Spleen (tissue), 11 donors: ENCODE results near the gene ESYT1. TPM values are rescaled to one million over a fixed set of nuclear protein-coding genes. Genes with fewer than 3 reads are reported as not detected.

ENCODE experiments used
- DNase-seq: peaks from one replicate; pipeline ENCODE4 v3.0.0-alpha.2; 2020
- H3K27ac ChIP-seq, 8 donors: fragments of 200-600 bp; sonication (generic) in 7 of 8; 1 replicate in 4 of 8; 2 replicates in 4 of 8; pipeline versions ENCODE4 v1.5.0 to v1.8.0; 2016 to 2021; ENCODE audit warnings: inconsistent platforms in 4 of 8, mild to moderate bottlenecking in 4 of 8, moderate library complexity in 1 of 8
- H3K27me3 ChIP-seq, 7 donors: fragments of 200-600 bp; sonication (generic) in 6 of 7; replicated peaks in 1 of 7; 1 replicate in 4 of 7; 2 replicates in 3 of 7; pipeline versions ENCODE4 v1.5.0 to v1.8.0; 2016 to 2021; ENCODE audit warnings: inconsistent platforms in 3 of 7, mild to moderate bottlenecking in 1 of 7
- H3K36me3 ChIP-seq, 6 donors: fragments of 200-600 bp; sonication (generic) in 5 of 6; 1 replicate in 4 of 6; 2 replicates in 2 of 6; pipeline versions ENCODE4 v1.5.0 to v1.8.0; 2016 to 2021; ENCODE audit warnings: inconsistent platforms in 2 of 6
- H3K4me1 ChIP-seq, 6 donors: fragments of 200-600 bp; sonication (generic) in 5 of 6; 1 replicate in 3 of 6; 2 replicates in 3 of 6; pipeline versions ENCODE4 v1.5.0 to v1.8.0; 2016 to 2021; ENCODE audit warnings: inconsistent platforms in 3 of 6
- H3K4me3 ChIP-seq, 8 donors: fragments of 200-600 bp; sonication (generic) in 7 of 8; 1 replicate in 4 of 8; 2 replicates in 4 of 8; pipeline versions ENCODE4 v1.5.0 to v1.8.0; 2016 to 2021; ENCODE audit warnings: inconsistent platforms in 4 of 8, mild to moderate bottlenecking in 4 of 8, moderate library complexity in 2 of 8
- H3K9me3 ChIP-seq, 8 donors: fragments of 200-600 bp; sonication (generic) in 7 of 8; 1 replicate in 4 of 8; 2 replicates in 4 of 8; pipeline versions ENCODE4 v1.5.0 to v1.8.0; 2016 to 2021; ENCODE audit warnings: inconsistent platforms in 4 of 8
- POLR2A ChIP-seq, 3 donors: fragments of 450-650 bp; IDR thresholded peaks; one replicate each; pipeline ENCODE4 v1.5.1; 2017; ENCODE audit warnings: antibody characterized with exemption in 3 of 3, mild to moderate bottlenecking in 1 of 3
- POLR2AphosphoS5 ChIP-seq, 3 donors: sonication (generic); formaldehyde crosslinking; IDR thresholded peaks; one replicate each; pipeline ENCODE4 v1.5.1; 2017; ENCODE audit warnings: antibody characterized with exemption in 3 of 3
- WGBS, 5 donors: extraction: QIAGEN DNeasy Blood & Tissue Kit in 3 of 5; methylation state at CpG; one replicate each; pipeline versions ENCODE4 v1.1.5 to v1.1.7; 2013 to 2018; 5-methylcytosine and 5-hydroxymethylcytosine counted together
- intact Hi-C: fragments of 100-400 bp; cut with DNase I; formaldehyde crosslinking; loops from one replicate; pipeline ENCODE4 v1.15.0; 2023; ENCODE audit warnings: low total_unique reads
- polyA plus RNA-seq, 3 donors: library from polyadenylated mRNA; stranded (reverse); fragments of 200-250 nt; gene quantifications; one replicate each; pipeline ENCODE4 v1.2.1, GENCODE V29; 2013
- total RNA-seq, 7 donors: library from RNA; depleted of rRNA in 3 of 7; stranded (reverse); fragments of >200 nt in 3 of 7; fragmentation: NEBNext Ultra II Directional in 4 of 7; extraction: Animal tissue kit (Norgen Biotek cat#: 25700) in 4 of 7; gene quantifications; one replicate each; pipeline versions ENCODE4 v1.1.0 to v1.2.1, GENCODE V29; 2016 to 2021
- TF ChIP-seq, protein P1 (sequence below), 11 experiments: fragments of 200-600 bp in 7 of 11; fragments of 450-650 bp in 4 of 11; sonication (generic) in 4 of 11; IDR thresholded peaks in 8 of 11; conservative IDR thresholded peaks in 3 of 11; 1 replicate in 7 of 11; 2 replicates in 4 of 11; pipeline versions ENCODE4 v1.4.0 to v1.8.0; 2016 to 2021; ENCODE audit warnings: antibody characterized with exemption in 11 of 11, inconsistent platforms in 4 of 11, mild to moderate bottlenecking in 1 of 11
- donor health status: healthy with polysubstance abuse.
- donor health status: DM: no; HTN: no; CAD: no; lungs with moderate emphysema.
- donor health status: DM: no; HTN: no; CAD: no.
- donor health status: Bipolar disorder and iron deficiency.
- donor health status: healthy.
- donor health status: DM: no; HTN: no; CAD: no.
- donor health status: DM: yes; HTN: yes; CAD: no.

ESYT1 gene
- total and polyA plus RNA-seq, 10 donors = 20.2 to 112 (median 103) TPM

DNA sequence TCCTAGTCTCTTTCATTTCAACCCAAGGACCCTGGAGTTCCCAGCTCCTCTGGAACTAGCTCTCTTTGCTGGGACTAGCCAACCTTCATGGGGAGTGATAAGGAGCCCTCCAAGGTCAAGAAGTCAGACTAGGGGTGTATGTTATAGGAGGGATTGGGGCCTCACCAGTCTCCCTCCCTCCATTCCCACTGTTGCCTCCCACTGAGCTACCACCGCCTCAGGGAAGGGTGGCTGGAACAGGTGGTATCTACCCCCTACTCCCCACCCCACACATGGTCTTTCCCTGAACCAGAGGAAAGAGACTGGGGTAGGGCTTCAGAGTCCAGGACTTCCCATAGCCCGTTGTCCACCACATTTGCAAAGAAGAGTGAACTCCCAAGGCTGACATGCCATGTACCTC is 45.7 kb upstream of the ESYT1 start:
- DNase-seq = no peak
- Histone ChIP-seq H3K27me3 (peaks cover 0 to 42% (median 15%) of the 10 kb centered on the region in 7 donors), H3K4me3 (no peak overlapping the region), H3K36me3 (no peaks in the 10 kb centered on the region), H3K4me1 (peaks cover 2 to 27% (median 20%) of the 10 kb centered on the region in 6 donors), H3K9me3 (no peaks in the 10 kb centered on the region), H3K27ac (no peak overlapping the region)
- intact Hi-C loops = no loop called here
- 71 to 90% (median 82%) methylated on average over 2 of the region's 2 CpGs for WGBS, 5 donors
- TF ChIP-seq POLR2A (IDR thresholded peaks at IDR 0.05) (no peak), POLR2AphosphoS5 (IDR thresholded peaks at IDR 0.05) (no peak)
- TF ChIP-seq, protein P1, sequence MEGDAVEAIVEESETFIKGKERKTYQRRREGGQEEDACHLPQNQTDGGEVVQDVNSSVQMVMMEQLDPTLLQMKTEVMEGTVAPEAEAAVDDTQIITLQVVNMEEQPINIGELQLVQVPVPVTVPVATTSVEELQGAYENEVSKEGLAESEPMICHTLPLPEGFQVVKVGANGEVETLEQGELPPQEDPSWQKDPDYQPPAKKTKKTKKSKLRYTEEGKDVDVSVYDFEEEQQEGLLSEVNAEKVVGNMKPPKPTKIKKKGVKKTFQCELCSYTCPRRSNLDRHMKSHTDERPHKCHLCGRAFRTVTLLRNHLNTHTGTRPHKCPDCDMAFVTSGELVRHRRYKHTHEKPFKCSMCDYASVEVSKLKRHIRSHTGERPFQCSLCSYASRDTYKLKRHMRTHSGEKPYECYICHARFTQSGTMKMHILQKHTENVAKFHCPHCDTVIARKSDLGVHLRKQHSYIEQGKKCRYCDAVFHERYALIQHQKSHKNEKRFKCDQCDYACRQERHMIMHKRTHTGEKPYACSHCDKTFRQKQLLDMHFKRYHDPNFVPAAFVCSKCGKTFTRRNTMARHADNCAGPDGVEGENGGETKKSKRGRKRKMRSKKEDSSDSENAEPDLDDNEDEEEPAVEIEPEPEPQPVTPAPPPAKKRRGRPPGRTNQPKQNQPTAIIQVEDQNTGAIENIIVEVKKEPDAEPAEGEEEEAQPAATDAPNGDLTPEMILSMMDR (IDR thresholded peaks at IDR 0.05 in 8 of 11, conservative IDR thresholded peaks at IDR 0.05 in 3 of 11) = no peak

DNA sequence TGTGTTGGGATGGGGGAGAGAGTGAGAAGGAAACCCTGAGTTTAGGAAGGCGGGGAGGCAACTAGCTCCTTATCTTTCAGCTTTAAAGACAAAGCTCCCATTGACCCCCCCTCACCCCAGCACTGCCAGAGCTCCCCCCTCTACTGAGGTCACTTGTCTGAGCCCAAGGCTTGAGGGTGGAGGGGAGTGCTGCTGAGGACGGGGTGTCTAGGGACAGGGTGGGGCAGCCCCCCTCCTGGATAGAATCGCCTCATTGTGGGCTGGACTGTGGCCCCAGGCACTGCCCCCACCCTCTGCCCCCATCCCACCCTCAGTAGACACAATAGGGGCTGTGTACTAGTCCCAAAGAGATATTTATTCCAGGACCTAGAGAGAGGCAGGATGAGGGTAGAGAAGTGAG is 45.1 kb upstream of the ESYT1 start:
- intact Hi-C loops = no loop called here
- H3K27ac ChIP-seq = no peak overlapping the region

DNA sequence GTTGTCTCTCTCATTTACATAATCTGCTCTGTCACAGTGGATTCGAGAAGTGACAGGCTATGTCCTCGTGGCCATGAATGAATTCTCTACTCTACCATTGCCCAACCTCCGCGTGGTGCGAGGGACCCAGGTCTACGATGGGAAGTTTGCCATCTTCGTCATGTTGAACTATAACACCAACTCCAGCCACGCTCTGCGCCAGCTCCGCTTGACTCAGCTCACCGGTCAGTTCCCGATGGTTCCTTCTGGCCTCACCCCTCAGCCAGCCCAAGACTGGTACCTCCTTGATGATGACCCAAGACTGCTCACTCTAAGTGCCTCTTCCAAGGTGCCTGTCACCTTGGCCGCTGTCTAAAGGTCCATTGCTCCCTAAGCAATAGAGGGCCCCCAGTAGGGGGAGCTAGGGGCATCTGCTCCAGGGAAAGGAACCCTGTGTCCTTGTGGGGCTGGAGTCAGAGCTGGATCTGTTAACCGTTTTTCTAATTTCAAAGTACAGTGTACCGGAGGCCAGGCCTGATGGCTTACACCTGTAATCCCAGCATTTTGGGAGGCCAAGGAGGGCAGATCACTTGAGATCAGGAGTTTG is 43.0 kb upstream of the ESYT1 start:
- intact Hi-C loops = no loop called here
- H3K27me3 ChIP-seq = peaks cover 0 to 30% (median 12%) of the 10 kb centered on the region in 7 donors
- H3K9me3 ChIP-seq = no peaks in the 10 kb centered on the region
- H3K27ac ChIP-seq = no peak overlapping the region
- 84 to 88% (median 86%) methylated on average over 15 of the region's 15 CpGs for WGBS, 5 donors
- no peak for TF ChIP-seq POLR2A (IDR thresholded peaks at IDR 0.05)
- TF ChIP-seq, protein P1 (IDR thresholded peaks at IDR 0.05 in 8 of 11, conservative IDR thresholded peaks at IDR 0.05 in 3 of 11) = peak in 4 of 11 experiments; percentile 10 to 34 (median 18)
- H3K4me3 ChIP-seq = no peak overlapping the region
- no peaks in the 10 kb centered on the region for H3K36me3 ChIP-seq
- H3K4me1 ChIP-seq = peaks cover 2 to 9% (median 7%) of the 10 kb centered on the region in 6 donors
- no peak for DNase-seq

More for the DNA sequence above, 45.1 kb upstream of the ESYT1 start:
- peaks cover 2 to 27% (median 20%) of the 10 kb centered on the region in 6 donors for H3K4me1 ChIP-seq
- TF ChIP-seq, protein P1 (IDR thresholded peaks at IDR 0.05 in 8 of 11, conservative IDR thresholded peaks at IDR 0.05 in 3 of 11) = no peak
- TF ChIP-seq POLR2A (IDR thresholded peaks at IDR 0.05) = no peak
- no peak for TF ChIP-seq POLR2AphosphoS5 (IDR thresholded peaks at IDR 0.05)
- H3K36me3 ChIP-seq = no peaks in the 10 kb centered on the region
- H3K9me3 ChIP-seq = no peaks in the 10 kb centered on the region
- WGBS, 5 donors = 59 to 81% (median 75%) methylated on average over 3 of the region's 3 CpGs
- peaks cover 0 to 42% (median 15%) of the 10 kb centered on the region in 7 donors for H3K27me3 ChIP-seq
- no peak for DNase-seq
- no peak overlapping the region for H3K4me3 ChIP-seq

DNA sequence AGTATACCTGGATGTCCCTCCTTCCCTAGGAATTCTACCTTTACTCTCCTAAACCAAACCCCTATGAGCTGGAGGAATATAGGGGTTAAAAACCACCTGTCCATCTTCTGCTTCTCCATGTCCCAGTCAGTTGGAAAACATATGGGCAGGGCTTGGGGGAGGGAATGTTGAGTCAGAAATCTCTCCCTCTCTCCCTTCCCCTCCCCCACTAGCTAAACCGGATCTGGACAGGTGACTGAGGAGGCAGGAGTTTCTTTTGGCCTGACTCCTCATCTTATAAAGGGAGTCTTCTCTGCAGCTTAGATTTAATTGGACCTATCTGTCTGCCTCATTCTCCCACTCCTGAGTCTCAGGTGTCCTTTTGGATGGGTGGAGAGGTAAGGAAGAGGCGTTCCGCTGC is 42.0 kb upstream of the ESYT1 start:
- DNase-seq = no peak
- peaks cover 0 to 20% (median 1%) of the 10 kb centered on the region in 7 donors for H3K27me3 ChIP-seq
- intact Hi-C loops = no loop called here
- H3K36me3 ChIP-seq = no peaks in the 10 kb centered on the region
- TF ChIP-seq POLR2A (IDR thresholded peaks at IDR 0.05) (no peak), POLR2AphosphoS5 (IDR thresholded peaks at IDR 0.05) (no peak)
- TF ChIP-seq, protein P1 (IDR thresholded peaks at IDR 0.05 in 8 of 11, conservative IDR thresholded peaks at IDR 0.05 in 3 of 11) = no peak
- H3K27ac ChIP-seq = no peak overlapping the region
- no peaks in the 10 kb centered on the region for H3K4me1 ChIP-seq
- whole genome bisulfite sequencing, 5 donors = 88 to 100% (median 96%) methylated on average over 3 of the region's 3 CpGs
- no peaks in the 10 kb centered on the region for H3K9me3 ChIP-seq
- no peak overlapping the region for H3K4me3 ChIP-seq
